Fibroblast of lung (primary cell): ENCODE measurements around the gene ASPRV1. TPM values are rescaled to one million over a fixed set of nuclear protein-coding genes. Genes with fewer than 3 reads are reported as not detected.

Experiments
- DNase-seq, 2 donors: peaks; one replicate each; pipeline versions ENCODE4 v3.0.0 to v3.0.0-alpha.2; 2010; ENCODE audit warnings: low read depth in 2 of 2
- H2AFZ ChIP-seq: 2 replicates; pipeline ENCODE4 v1.5.1; 2012; ENCODE audit warnings: low read length, control low read depth, inconsistent platforms
- H3K27ac ChIP-seq: 2 replicates; pipeline ENCODE4 v1.5.1; 2011; ENCODE audit warnings: low read length, control low read depth; ENCODE audit not compliant: insufficient read depth
- H3K27me3 ChIP-seq: 2 replicates; pipeline ENCODE4 v1.5.1; 2011; ENCODE audit warnings: mild to moderate bottlenecking, low read length; ENCODE audit not compliant: control insufficient read depth, insufficient read depth
- H3K36me3 ChIP-seq: 2 replicates; pipeline ENCODE4 v1.5.1; 2011; ENCODE audit warnings: low read length; ENCODE audit not compliant: control insufficient read depth, insufficient read depth
- H3K4me1 ChIP-seq: 2 replicates; pipeline ENCODE4 v1.5.1; 2011; ENCODE audit warnings: low read length; ENCODE audit not compliant: control insufficient read depth, insufficient read depth; ENCODE audit errors: extremely low read depth
- H3K4me2 ChIP-seq: 2 replicates; pipeline ENCODE4 v1.5.1; 2011; ENCODE audit warnings: low read length, control low read depth; ENCODE audit not compliant: insufficient read depth; ENCODE audit errors: extremely low read depth
- H3K4me3 ChIP-seq, 4 experiments: fragments of 200-600 bp in 1 of 4; sonication (generic) in 1 of 4; replicated peaks in 1 of 4; 2 replicates each; pipeline ENCODE4 v1.5.1; 2011 to 2016; ENCODE audit warnings: low read length in 4 of 4, low read depth in 3 of 4, mild to moderate bottlenecking in 3 of 4, control low read depth in 2 of 4, inconsistent platforms in 1 of 4, mixed read lengths in 1 of 4; ENCODE audit not compliant: insufficient read depth in 1 of 4; ENCODE audit errors: control extremely low read depth in 1 of 4
- H3K79me2 ChIP-seq: 2 replicates; pipeline ENCODE4 v1.5.1; 2012; ENCODE audit warnings: mild to moderate bottlenecking, low read length, inconsistent platforms; ENCODE audit not compliant: control insufficient read depth, insufficient read depth
- H3K9ac ChIP-seq: 2 replicates; pipeline ENCODE4 v1.5.1; 2011; ENCODE audit warnings: mild to moderate bottlenecking, low read length, control low read depth; ENCODE audit not compliant: insufficient read depth
- H3K9me3 ChIP-seq: 2 replicates; pipeline ENCODE4 v1.5.1; 2012; ENCODE audit warnings: low read depth, low read length; ENCODE audit not compliant: control insufficient read depth, insufficient read depth
- H4K20me1 ChIP-seq: 2 replicates; pipeline ENCODE4 v1.5.1; 2011; ENCODE audit warnings: low read length; ENCODE audit not compliant: control insufficient read depth, insufficient read depth; ENCODE audit errors: extremely low read depth
- CTCF ChIP-seq, 2 donors: IDR thresholded peaks in 1 of 2; conservative IDR thresholded peaks in 1 of 2; 1 replicate in 1 of 2; 2 replicates in 1 of 2; pipeline ENCODE4 v1.5.1; 2011 to 2012; ENCODE audit warnings: low read length in 2 of 2, control low read depth in 1 of 2, inconsistent platforms in 1 of 2, low read depth in 1 of 2, mild to moderate bottlenecking in 1 of 2
- EZH2 ChIP-seq: IDR thresholded peaks from 2 replicates; pipeline ENCODE4 v1.5.1; 2012; ENCODE audit warnings: low read length, control low read depth, mild to moderate bottlenecking; ENCODE audit errors: missing control alignments
- polyA plus RNA-seq, 2 donors: library from polyadenylated mRNA; depleted of rRNA in 1 of 2; stranded (reverse) in 1 of 2; unstranded in 1 of 2; fragments of >200 nt; gene quantifications; 2 replicates each; pipeline ENCODE4 v1.2.1, GENCODE V29; 2011 to 2012; ENCODE audit warnings: missing spikeins in 1 of 2
- total RNA-seq: library from RNA; depleted of rRNA; stranded (reverse); fragments of >200 nt; gene quantifications from 2 replicates; pipeline ENCODE4 v1.2.1, GENCODE V29; 2014

The ASPRV1 gene
- total and polyA plus RNA-seq, 2 donors (not counting 1 experiment from before 2014, with no cell fraction given), result 0.08 to 0.33 TPM

- H3K79me2 ChIP-seq, result no peaks in the 10 kb centered on the region
- peaks cover 5% of the 10 kb centered on the region for H3K4me1 ChIP-seq
- H3K36me3 ChIP-seq, result no peaks in the 10 kb centered on the region
- TF ChIP-seq EZH2, result no peak
- TF ChIP-seq CTCF (conservative IDR thresholded peaks at IDR 0.05 in 1 of 2, IDR thresholded peaks at IDR 0.05 in 1 of 2; ENCODE audit: low read depth in 1 of 2, low read length in 2 of 2), result no peak
- no peak overlapping the region for H3K4me3 ChIP-seq
- no peaks in the 10 kb centered on the region for H3K27me3 ChIP-seq
- no peak overlapping the region for H3K9ac ChIP-seq
- no peak overlapping the region for H3K27ac ChIP-seq
- no peak overlapping the region for H3K4me2 ChIP-seq
- H2AFZ ChIP-seq, result no peak overlapping the region
- DNase-seq, result no peak
- H4K20me1 ChIP-seq, result no peaks in the 10 kb centered on the region
- H3K9me3 ChIP-seq, result no peaks in the 10 kb centered on the region
Measured at GRCh38 chr2:69994166-69994565, 32.7 kb upstream of the ASPRV1 start.

- Histone ChIP-seq H3K79me2 (no peaks in the 10 kb centered on the region), H4K20me1 (no peaks in the 10 kb centered on the region), H3K9me3 (no peaks in the 10 kb centered on the region), H3K36me3 (no peaks in the 10 kb centered on the region), H2AFZ (no peak overlapping the region), H3K4me3 (no peak overlapping the region), H3K4me2 (no peak overlapping the region), H3K27ac (no peak overlapping the region), H3K4me1 (peaks cover 5% of the 10 kb centered on the region), H3K9ac (no peak overlapping the region), H3K27me3 (no peaks in the 10 kb centered on the region)
- TF ChIP-seq CTCF (conservative IDR thresholded peaks at IDR 0.05 in 1 of 2, IDR thresholded peaks at IDR 0.05 in 1 of 2; ENCODE audit: low read depth in 1 of 2, low read length in 2 of 2), result no peak
- no peak for TF ChIP-seq EZH2
- DNase-seq, result no peak
Measured at GRCh38 chr2:69993708-69994107, 32.3 kb upstream of the ASPRV1 start.

GRCh38 chr2:69993048-69993565 is 31.7 kb upstream of the ASPRV1 start:
- no peaks in the 10 kb centered on the region for H4K20me1 ChIP-seq
- H3K36me3 ChIP-seq, result no peaks in the 10 kb centered on the region
- no peak overlapping the region for H3K4me2 ChIP-seq
- no peak overlapping the region for H3K27ac ChIP-seq
- H3K4me3 ChIP-seq, result no peak overlapping the region
- no peaks in the 10 kb centered on the region for H3K79me2 ChIP-seq
- H3K4me1 ChIP-seq, result peaks cover 5% of the 10 kb centered on the region
- TF ChIP-seq EZH2 (no peak), CTCF (conservative IDR thresholded peaks at IDR 0.05 in 1 of 2, IDR thresholded peaks at IDR 0.05 in 1 of 2; ENCODE audit: low read depth in 1 of 2, low read length in 2 of 2) (no peak)
- H3K9me3 ChIP-seq, result no peaks in the 10 kb centered on the region
- H3K9ac ChIP-seq, result no peak overlapping the region
- H2AFZ ChIP-seq, result no peak overlapping the region
- H3K27me3 ChIP-seq, result no peaks in the 10 kb centered on the region
- DNase-seq, result no peak
